ENCODE data around the gene RHBDL1.

RHBDL1 gene

GRCh38 chr16:629185-629832 is 46.2 kb upstream of the RHBDL1 start:
- no peak overlapping the region for H3K4me3 ChIP-seq (ENCODE audit: low read depth, low read length)
- DNase-seq (ENCODE audit: low read depth), result no peak
- no peak for TF ChIP-seq CTCF (conservative IDR thresholded peaks at IDR 0.05; ENCODE audit: low read depth, low read length)

GRCh38 chr16:629833-630248 is 45.6 kb upstream of the RHBDL1 start:
- DNase-seq (ENCODE audit: low read depth), result no peak
- no peak for TF ChIP-seq CTCF (conservative IDR thresholded peaks at IDR 0.05; ENCODE audit: low read depth, low read length)
- H3K4me3 ChIP-seq (ENCODE audit: low read depth, low read length), result no peak overlapping the region

GRCh38 chr16:630249-630814 is 45.1 kb upstream of the RHBDL1 start:
- DNase-seq (ENCODE audit: low read depth), result no peak
- no peak overlapping the region for H3K4me3 ChIP-seq (ENCODE audit: low read depth, low read length)
- TF ChIP-seq CTCF (conservative IDR thresholded peaks at IDR 0.05; ENCODE audit: low read depth, low read length), result no peak

GRCh38 chr16:630815-631405 is 44.6 kb upstream of the RHBDL1 start, which contains the start of gene WFIKKN1:
Gene WFIKKN1 (plus strand): TSS chr16:630985. CDS start chr16:631254, 269 bp downstream.
- no peak for TF ChIP-seq CTCF (conservative IDR thresholded peaks at IDR 0.05; ENCODE audit: low read depth, low read length)
- no peak for DNase-seq (ENCODE audit: low read depth)
- H3K4me3 ChIP-seq (ENCODE audit: low read depth, low read length), result no peak within 1 kb of the TSS

GRCh38 chr16:631808-632358 is 43.6 kb upstream of the RHBDL1 start:
- DNase-seq (ENCODE audit: low read depth), result no peak
- no peak overlapping the region for H3K4me3 ChIP-seq (ENCODE audit: low read depth, low read length)
- TF ChIP-seq CTCF (conservative IDR thresholded peaks at IDR 0.05; ENCODE audit: low read depth, low read length), result no peak

GRCh38 chr16:632486-633335 is 42.8 kb upstream of the RHBDL1 start:
- H3K4me3 ChIP-seq (ENCODE audit: low read depth, low read length), result no peak overlapping the region
- DNase-seq (ENCODE audit: low read depth), result no peak
- no peak for TF ChIP-seq CTCF (conservative IDR thresholded peaks at IDR 0.05; ENCODE audit: low read depth, low read length)
